CD14-positive monocyte (primary cell): ENCODE results near the gene SHE. TPM values are rescaled to one million over a fixed set of nuclear protein-coding genes. Genes with fewer than 3 reads are reported as not detected.

Experiments used
- DNase-seq, 3 donors: peaks; one replicate each; pipeline ENCODE4 v3.0.0-alpha.2; 2011 to 2022
- H2AFZ ChIP-seq: 2 replicates; pipeline ENCODE4 v1.6.0; 2012; ENCODE audit warnings: mild to moderate bottlenecking, low read depth, low read length, inconsistent platforms; ENCODE audit not compliant: insufficient read depth, poor library complexity, severe bottlenecking
- H3K27ac ChIP-seq, 2 donors: 1 replicate in 1 of 2; 2 replicates in 1 of 2; pipeline ENCODE4 v1.5.1; 2012 to 2013; ENCODE audit warnings: low read length in 2 of 2, control low read depth in 1 of 2, inconsistent platforms in 1 of 2, low read depth in 1 of 2, mild to moderate bottlenecking in 1 of 2
- H3K27me3 ChIP-seq, 2 donors: one replicate each; pipeline versions ENCODE4 v1.6.0 to v1.6.1; 2011 to 2013; ENCODE audit warnings: low read length in 2 of 2; ENCODE audit not compliant: control insufficient read depth in 2 of 2, insufficient read depth in 2 of 2
- H3K36me3 ChIP-seq, 2 donors: replicated peaks in 1 of 2; 1 replicate in 1 of 2; 2 replicates in 1 of 2; pipeline versions ENCODE4 v1.5.1 to v1.6.1; 2012 to 2013; ENCODE audit warnings: low read length in 2 of 2, control low read depth in 1 of 2, inconsistent platforms in 1 of 2, mild to moderate bottlenecking in 1 of 2; ENCODE audit not compliant: insufficient read depth in 2 of 2, control insufficient read depth in 1 of 2
- H3K4me1 ChIP-seq, 2 donors: 1 replicate in 1 of 2; 2 replicates in 1 of 2; pipeline versions ENCODE4 v1.5.1 to v1.6.1; 2012 to 2013; ENCODE audit warnings: low read length in 2 of 2, control low read depth in 1 of 2, inconsistent platforms in 1 of 2, mild to moderate bottlenecking in 1 of 2, moderate library complexity in 1 of 2; ENCODE audit not compliant: insufficient read depth in 2 of 2, control insufficient read depth in 1 of 2
- H3K4me2 ChIP-seq: replicated peaks from 2 replicates; pipeline ENCODE3; 2012; ENCODE audit warnings: low read length, moderate library complexity, mild to moderate bottlenecking; ENCODE audit not compliant: poor library complexity, severe bottlenecking; ENCODE audit errors: extremely low read depth
- H3K4me3 ChIP-seq, 3 experiments: fragments of 200-600 bp in 1 of 3; sonication (generic) in 1 of 3; replicated peaks in 1 of 3; 1 replicate in 2 of 3; 2 replicates in 1 of 3; pipeline ENCODE4 v1.5.1; 2011 to 2013; ENCODE audit warnings: low read length in 3 of 3, mild to moderate bottlenecking in 3 of 3, control low read depth in 2 of 3, low read depth in 2 of 3, inconsistent platforms in 1 of 3, moderate library complexity in 1 of 3
- H3K79me2 ChIP-seq: 2 replicates; pipeline ENCODE4 v1.6.0; 2012; ENCODE audit warnings: mild to moderate bottlenecking, control low read depth, inconsistent platforms, low read length, moderate library complexity; ENCODE audit not compliant: insufficient read depth
- H3K9ac ChIP-seq: 2 replicates; pipeline ENCODE4 v1.6.0; 2017; ENCODE audit warnings: low read length, mild to moderate bottlenecking; ENCODE audit not compliant: insufficient read depth, poor library complexity, severe bottlenecking
- H3K9me3 ChIP-seq, 2 donors: replicated peaks in 1 of 2; 1 replicate in 1 of 2; 2 replicates in 1 of 2; pipeline versions ENCODE4 v1.5.1 to v1.6.1; 2012 to 2013; ENCODE audit warnings: low read length in 2 of 2, control low read depth in 1 of 2; ENCODE audit not compliant: control insufficient read depth in 1 of 2, insufficient read depth in 1 of 2
- H4K20me1 ChIP-seq: 2 replicates; pipeline ENCODE4 v1.6.0; 2012; ENCODE audit warnings: mild to moderate bottlenecking, low read length, control low read depth, moderate library complexity; ENCODE audit not compliant: insufficient read depth
- H3K27ac Mint-ChIP-seq, 7 donors: one replicate each; pipeline ENCODE4 v1.8.0; 2020; ENCODE audit warnings: mild to moderate bottlenecking in 7 of 7, mixed read lengths in 7 of 7, moderate library complexity in 6 of 7, inconsistent platforms in 2 of 7
- H3K27me3 Mint-ChIP-seq, 3 donors: one replicate each; pipeline ENCODE4 v1.8.0; 2021 to 2022; ENCODE audit warnings: low read depth in 3 of 3, mild to moderate bottlenecking in 3 of 3, mixed read lengths in 3 of 3, moderate library complexity in 3 of 3, inconsistent platforms in 1 of 3
- H3K36me3 Mint-ChIP-seq, 2 donors: one replicate each; pipeline ENCODE4 v1.8.0; 2020; ENCODE audit warnings: mixed read lengths in 2 of 2, inconsistent platforms in 1 of 2, mild to moderate bottlenecking in 1 of 2
- H3K4me1 Mint-ChIP-seq: one replicate; pipeline ENCODE4 v1.8.0; 2020; ENCODE audit warnings: mild to moderate bottlenecking, mixed read lengths
- H3K4me3 Mint-ChIP-seq, 2 donors: one replicate each; pipeline ENCODE4 v1.8.0; 2020; ENCODE audit warnings: mild to moderate bottlenecking in 2 of 2, mixed read lengths in 2 of 2, moderate library complexity in 1 of 2
- H3K9me3 Mint-ChIP-seq, 7 donors: one replicate each; pipeline ENCODE4 v1.8.0; 2020 to 2022; ENCODE audit warnings: mixed read lengths in 7 of 7, mild to moderate bottlenecking in 6 of 7, moderate library complexity in 6 of 7, inconsistent platforms in 2 of 7
- WGBS: methylation state at CpG from one replicate; pipeline ENCODE4 v1.1.5; 2013; ENCODE audit warnings: missing lambda C conversion rate; ENCODE audit not compliant: insufficient coverage; 5-methylcytosine and 5-hydroxymethylcytosine counted together
- intact Hi-C, 2 donors: fragments of 100-400 bp; cut with micrococcal nuclease; formaldehyde crosslinking; loops; one replicate each; pipeline versions ENCODE4 v1.15.0 to v1.15.1; 2023
- polyA plus RNA-seq, 3 donors: library from polyadenylated mRNA; depleted of rRNA in 1 of 3; unstranded in 2 of 3; stranded (reverse) in 1 of 3; fragments of 300-500 nt in 2 of 3; fragments of >200 nt in 1 of 3; fragmentation: Illumina TruSeq in 2 of 3; gene quantifications; 1 replicate in 2 of 3; 2 replicates in 1 of 3; pipeline ENCODE4 v1.2.3, GENCODE V29; 2012 to 2021
- TF ChIP-seq, protein P1 (sequence below): fragments of 200-600 bp; IDR thresholded peaks from one replicate; pipeline ENCODE4 v1.8.0; 2022; ENCODE audit warnings: antibody characterized with exemption, mild to moderate bottlenecking

SHE gene
- polyA plus RNA-seq, 3 donors = not detected

DNA sequence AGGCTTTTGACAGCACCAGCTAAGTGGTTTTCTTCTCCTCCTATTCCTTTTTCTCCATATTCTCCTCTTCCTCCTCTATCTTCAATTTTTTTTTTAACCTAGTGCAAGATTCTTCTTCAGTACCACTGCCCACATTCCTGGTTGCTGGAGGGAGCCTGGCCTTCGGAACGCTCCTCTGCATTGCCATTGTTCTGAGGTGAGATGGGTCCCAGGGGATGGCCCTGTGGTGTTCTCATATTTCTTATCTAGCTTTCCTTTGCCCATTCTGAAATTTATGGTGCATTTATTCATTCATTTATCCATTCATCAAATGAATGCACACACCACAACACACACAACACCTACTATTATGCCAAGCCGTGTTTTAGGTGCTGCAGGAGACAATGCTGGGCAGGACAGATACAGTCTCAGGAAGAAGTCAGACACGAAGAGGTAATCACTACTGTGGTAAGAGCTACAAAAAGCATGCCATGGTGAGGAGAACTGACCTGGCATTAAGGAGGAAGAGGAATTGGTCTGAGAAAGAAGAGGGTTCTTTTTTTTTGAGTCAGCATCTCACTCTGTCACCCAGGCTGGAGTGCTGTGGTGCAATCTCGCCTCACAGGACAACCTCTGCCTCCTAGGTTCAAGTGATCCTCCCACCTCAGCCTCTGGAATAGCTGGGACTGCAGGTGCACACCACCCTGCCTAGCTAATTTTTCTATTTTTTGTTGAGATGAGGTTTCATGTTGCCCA is 47.7 kb downstream of the SHE start:
- peaks cover 0 to 2% (median 0%) of the 10 kb centered on the region in 7 donors for H3K9me3 Mint-ChIP-seq
- peak; percentile 67 to 84 (median 79) for DNase-seq
- peaks cover 58 to 64% of the 10 kb centered on the region in 2 donors for H3K4me1 ChIP-seq
- TF ChIP-seq, protein P1, sequence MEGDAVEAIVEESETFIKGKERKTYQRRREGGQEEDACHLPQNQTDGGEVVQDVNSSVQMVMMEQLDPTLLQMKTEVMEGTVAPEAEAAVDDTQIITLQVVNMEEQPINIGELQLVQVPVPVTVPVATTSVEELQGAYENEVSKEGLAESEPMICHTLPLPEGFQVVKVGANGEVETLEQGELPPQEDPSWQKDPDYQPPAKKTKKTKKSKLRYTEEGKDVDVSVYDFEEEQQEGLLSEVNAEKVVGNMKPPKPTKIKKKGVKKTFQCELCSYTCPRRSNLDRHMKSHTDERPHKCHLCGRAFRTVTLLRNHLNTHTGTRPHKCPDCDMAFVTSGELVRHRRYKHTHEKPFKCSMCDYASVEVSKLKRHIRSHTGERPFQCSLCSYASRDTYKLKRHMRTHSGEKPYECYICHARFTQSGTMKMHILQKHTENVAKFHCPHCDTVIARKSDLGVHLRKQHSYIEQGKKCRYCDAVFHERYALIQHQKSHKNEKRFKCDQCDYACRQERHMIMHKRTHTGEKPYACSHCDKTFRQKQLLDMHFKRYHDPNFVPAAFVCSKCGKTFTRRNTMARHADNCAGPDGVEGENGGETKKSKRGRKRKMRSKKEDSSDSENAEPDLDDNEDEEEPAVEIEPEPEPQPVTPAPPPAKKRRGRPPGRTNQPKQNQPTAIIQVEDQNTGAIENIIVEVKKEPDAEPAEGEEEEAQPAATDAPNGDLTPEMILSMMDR = no peak
- peaks cover 0 to 2% (median 0%) of the 10 kb centered on the region in 3 donors for H3K27me3 Mint-ChIP-seq
- peak overlapping the region; percentile 95 to 99 (median 98) for H3K27ac Mint-ChIP-seq
- H4K20me1 ChIP-seq = peaks cover 29% of the 10 kb centered on the region
- peaks cover 51 to 71% of the 10 kb centered on the region in 2 donors for H3K36me3 ChIP-seq
- no peaks in the 10 kb centered on the region for H3K27me3 ChIP-seq
- no peak overlapping the region for H2AFZ ChIP-seq
- H3K36me3 Mint-ChIP-seq = peaks cover 75 to 89% of the 10 kb centered on the region in 2 donors
- H3K79me2 ChIP-seq = peaks cover 60% of the 10 kb centered on the region
- intact Hi-C loops = loop anchor here in 1 of 2 donors (5.0 kb wide), 1 partner anchor 47 kb away; the partner anchor contains the start of gene IL6R
- peak overlapping the region in 1 of 3 experiments; percentile 46 for H3K4me3 ChIP-seq
- H3K4me1 Mint-ChIP-seq = peaks cover 56% of the 10 kb centered on the region
- WGBS = 50% methylated on average over 2 of the region's 5 CpGs
- peak overlapping the region; percentile 39 to 65 for H3K4me3 Mint-ChIP-seq
- peak overlapping the region; percentile 38 for H3K4me2 ChIP-seq
- peak overlapping the region; percentile 44 for H3K9ac ChIP-seq
- no peaks in the 10 kb centered on the region for H3K9me3 ChIP-seq
- peak overlapping the region; percentile 87 to 91 for H3K27ac ChIP-seq

DNA sequence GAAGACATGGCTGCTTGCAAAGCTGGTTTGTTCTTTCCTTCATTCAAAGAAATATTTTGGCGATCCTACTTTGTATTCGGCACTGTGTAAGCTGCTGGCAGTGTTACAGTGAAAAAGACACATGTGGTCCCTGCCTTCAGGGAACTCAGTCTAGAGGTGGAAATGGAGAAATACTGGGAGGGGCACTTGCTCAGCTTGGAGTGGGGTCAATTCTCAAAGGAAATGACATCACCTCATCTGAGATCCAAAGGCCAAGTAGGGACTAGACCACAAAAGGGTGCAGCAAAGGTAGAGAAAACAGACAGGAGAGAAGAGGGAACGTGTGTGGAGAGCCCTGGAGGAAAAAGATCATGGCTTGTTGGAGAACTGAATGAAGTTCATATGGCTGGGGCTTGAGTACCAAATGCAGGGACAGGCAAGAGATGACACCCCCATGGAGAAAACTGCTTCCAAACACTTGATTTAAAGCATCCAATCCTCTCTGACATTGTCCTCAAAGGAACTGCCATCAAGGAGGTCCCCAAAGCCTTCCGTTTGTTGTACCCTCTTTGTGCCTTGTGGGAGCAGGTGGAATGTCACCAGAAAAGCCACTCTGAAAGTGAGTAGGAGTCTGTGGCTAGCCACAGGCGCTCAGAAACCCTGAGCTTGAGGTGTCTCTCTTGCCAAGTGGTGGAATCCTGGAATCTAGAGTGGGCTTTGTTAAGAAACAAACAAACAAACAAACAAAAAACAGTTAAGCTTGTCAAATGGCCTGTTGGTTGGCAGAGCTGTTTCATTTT is 48.4 kb downstream of the SHE start:
- Histone ChIP-seq H3K4me2 (peak overlapping the region; percentile 38), H3K4me3 (peak overlapping the region in 1 of 3 experiments; percentile 46), H4K20me1 (peaks cover 33% of the 10 kb centered on the region), H3K9ac (peak overlapping the region; percentile 44), H3K9me3 (no peaks in the 10 kb centered on the region), H3K36me3 (peaks cover 50 to 69% of the 10 kb centered on the region in 2 donors), H3K27me3 (no peaks in the 10 kb centered on the region), H3K27ac (peak overlapping the region; percentile 87 to 91), H2AFZ (no peak overlapping the region), H3K79me2 (peaks cover 57% of the 10 kb centered on the region), H3K4me1 (peaks cover 58 to 64% of the 10 kb centered on the region in 2 donors)
- peaks cover 0 to 2% (median 0%) of the 10 kb centered on the region in 3 donors for H3K27me3 Mint-ChIP-seq
- DNase-seq = peak; percentile 58 to 73 (median 69)
- peak overlapping the region; percentile 95 to 99 (median 98) for H3K27ac Mint-ChIP-seq
- peaks cover 56% of the 10 kb centered on the region for H3K4me1 Mint-ChIP-seq
- peak overlapping the region; percentile 65 to 78 for H3K4me3 Mint-ChIP-seq
- TF ChIP-seq, protein P1 = no peak
- intact Hi-C loops = loop anchor here in 1 of 2 donors (2.0 kb wide), 1 partner anchor 13 kb away; no protein-coding TSS in a partner anchor
- H3K36me3 Mint-ChIP-seq = peaks cover 73 to 86% of the 10 kb centered on the region in 2 donors
- 13% methylated on average over 2 of the region's 5 CpGs for WGBS
- peaks cover 0 to 2% (median 0%) of the 10 kb centered on the region in 7 donors for H3K9me3 Mint-ChIP-seq
